IMR-90 (cell line): ENCODE measurements around the gene PKD1. TPM values are rescaled to one million over a fixed set of nuclear protein-coding genes. Genes with fewer than 3 reads are reported as not detected.

Experiments used
- ATAC-seq: fragments of 200-7000 bp; cut with Tn5 transposase; 2 replicates; pipeline ENCODE4 v1.9.1; 2020; ENCODE audit warnings: low read depth, mild to moderate bottlenecking, moderate library complexity
- BruUV-seq: library from RNA; stranded (reverse); fragments of 400-500 nt; replicated peaks from 2 replicates; lab custom pipeline; 2021; lab: Mats Ljungman, UMichigan
- CTCF ChIA-PET: fragments of 300-600 bp; formaldehyde crosslinking; extraction: SDS; loops from one replicate; lab custom pipeline; 2021; ENCODE audit warnings: antibody characterized with exemption; lab: Yijun Ruan, JAX
- POLR2A ChIA-PET: fragments of 300-600 bp; sonication (Branson Sonifier 250); formaldehyde crosslinking; loops from one replicate; lab custom pipeline; 2022; ENCODE audit warnings: antibody characterized with exemption; ENCODE audit not compliant: unreplicated experiment; lab: Charles Lee
- DNase-seq: peaks from one replicate; pipeline ENCODE4 v3.0.0; 2013
- H2AFZ ChIP-seq: replicated peaks from 2 replicates; pipeline ENCODE3; 2013; ENCODE audit warnings: low read length, mild to moderate bottlenecking; ENCODE audit not compliant: poor library complexity
- H2AK5ac ChIP-seq: 2 replicates; pipeline ENCODE4 v1.6.1; 2013; ENCODE audit warnings: low read depth, low read length, inconsistent platforms
- H2AK9ac ChIP-seq: replicated peaks from 2 replicates; pipeline ENCODE3; 2013; ENCODE audit warnings: mild to moderate bottlenecking, low read depth, low read length, moderate library complexity; ENCODE audit not compliant: poor library complexity
- H2BK120ac ChIP-seq: 2 replicates; pipeline ENCODE4 v1.6.1; 2013; ENCODE audit warnings: low read depth, low read length, inconsistent platforms
- H2BK15ac ChIP-seq: 3 replicates; pipeline ENCODE4 v1.6.1; 2013; ENCODE audit warnings: low read depth, low read length, inconsistent platforms
- H2BK20ac ChIP-seq: 2 replicates; pipeline ENCODE4 v1.6.1; 2013; ENCODE audit warnings: low read depth, mild to moderate bottlenecking, inconsistent platforms, low read length, moderate library complexity
- H2BK5ac ChIP-seq: 2 replicates; pipeline ENCODE4 v1.6.1; 2013; ENCODE audit warnings: mild to moderate bottlenecking, low read depth, low read length, inconsistent platforms; ENCODE audit not compliant: poor library complexity, severe bottlenecking
- H3K14ac ChIP-seq: replicated peaks from 2 replicates; pipeline ENCODE4 v1.6.1; 2013; ENCODE audit warnings: low read depth, low read length, inconsistent platforms
- H3K18ac ChIP-seq: 2 replicates; pipeline ENCODE4 v1.6.1; 2013; ENCODE audit warnings: low read depth, low read length, control low read depth
- H3K23ac ChIP-seq: 2 replicates; pipeline ENCODE4 v1.6.1; 2013; ENCODE audit warnings: low read depth, low read length, inconsistent platforms
- H3K27ac ChIP-seq: 2 replicates; pipeline ENCODE4 v1.5.1; 2013; ENCODE audit warnings: mild to moderate bottlenecking, control low read depth, low read length; ENCODE audit not compliant: insufficient read depth
- H3K27me3 ChIP-seq: 2 replicates; pipeline ENCODE4 v1.6.1; 2013; ENCODE audit warnings: low read length; ENCODE audit not compliant: control insufficient read depth, insufficient read depth
- H3K36me3 ChIP-seq: 2 replicates; pipeline ENCODE4 v1.6.1; 2013; ENCODE audit warnings: low read length, mixed read lengths; ENCODE audit not compliant: control insufficient read depth, insufficient read depth
- H3K4ac ChIP-seq: 2 replicates; pipeline ENCODE4 v1.6.1; 2013; ENCODE audit warnings: low read depth, low read length, inconsistent platforms
- H3K4me1 ChIP-seq: 2 replicates; pipeline ENCODE4 v1.6.1; 2013; ENCODE audit warnings: low read length, mixed read lengths; ENCODE audit not compliant: control insufficient read depth, insufficient read depth
- H3K4me2 ChIP-seq: 2 replicates; pipeline ENCODE4 v1.6.1; 2013; ENCODE audit warnings: low read depth, mild to moderate bottlenecking, control low read depth, low read length, moderate library complexity
- H3K4me3 ChIP-seq: 2 replicates; pipeline ENCODE4 v1.5.1; 2013; ENCODE audit warnings: low read depth, mild to moderate bottlenecking, control low read depth, low read length, moderate library complexity; ENCODE audit not compliant: insufficient read depth
- H3K56ac ChIP-seq: 2 replicates; pipeline ENCODE4 v1.6.1; 2013; ENCODE audit warnings: low read length, inconsistent platforms; ENCODE audit not compliant: insufficient read depth; ENCODE audit errors: extremely low read depth
- H3K79me1 ChIP-seq, 2 experiments: 2 replicates each; pipeline ENCODE4 v1.6.1; 2013; ENCODE audit warnings: low read length in 2 of 2, inconsistent platforms in 1 of 2, low read depth in 1 of 2
- H3K9ac ChIP-seq: 2 replicates; pipeline ENCODE4 v1.6.1; 2013; ENCODE audit warnings: low read depth, low read length, control low read depth
- H3K9me1 ChIP-seq: 2 replicates; pipeline ENCODE4 v1.6.1; 2013; ENCODE audit warnings: low read length, inconsistent platforms; ENCODE audit not compliant: insufficient read depth
- H3K9me3 ChIP-seq: 2 replicates; pipeline ENCODE4 v1.6.1; 2013; ENCODE audit warnings: low read length; ENCODE audit not compliant: control insufficient read depth, insufficient read depth
- H4K20me1 ChIP-seq: 2 replicates; pipeline ENCODE4 v1.6.1; 2013; ENCODE audit warnings: low read length, inconsistent platforms; ENCODE audit not compliant: insufficient read depth
- H4K5ac ChIP-seq: 2 replicates; pipeline ENCODE4 v1.6.1; 2013; ENCODE audit warnings: mild to moderate bottlenecking, low read depth, low read length, control low read depth
- H4K8ac ChIP-seq, 2 experiments: 2 replicates each; pipeline ENCODE4 v1.6.1; 2013; ENCODE audit warnings: low read depth in 2 of 2, low read length in 2 of 2, control low read depth in 1 of 2, inconsistent platforms in 1 of 2
- H4K91ac ChIP-seq: 2 replicates; pipeline ENCODE4 v1.6.1; 2013; ENCODE audit warnings: low read depth, low read length, inconsistent platforms; ENCODE audit not compliant: insufficient read depth
- BHLHE40 ChIP-seq: fragments of 150-350 bp; IDR thresholded peaks from 2 replicates; pipeline ENCODE4 v1.6.1; 2016; ENCODE audit warnings: mild to moderate bottlenecking, low read depth, low read length
- CEBPB ChIP-seq: IDR thresholded peaks from 2 replicates; pipeline ENCODE4 v1.6.1; 2012; ENCODE audit warnings: low read depth, low read length, improper control_type of control experiment
- FOS ChIP-seq: fragments of 150-350 bp; IDR thresholded peaks from 2 replicates; pipeline ENCODE4 v1.6.1; 2016; ENCODE audit warnings: low read depth, low read length
- MAFK ChIP-seq: IDR thresholded peaks from 2 replicates; pipeline ENCODE4 v1.6.1; 2012; ENCODE audit warnings: low read depth, low read length, improper control_type of control experiment
- MAZ ChIP-seq: IDR thresholded peaks from 2 replicates; pipeline ENCODE4 v1.6.1; 2012; ENCODE audit warnings: low read depth, mild to moderate bottlenecking, low read length, improper control_type of control experiment, moderate library complexity, borderline replicate concordance
- NFE2L2 ChIP-seq: fragments of 150-350 bp; IDR thresholded peaks from 2 replicates; pipeline ENCODE4 v1.6.1; 2016; ENCODE audit warnings: low read depth, mild to moderate bottlenecking, low read length
- POLR2A ChIP-seq: IDR thresholded peaks from 2 replicates; pipeline ENCODE4 v1.6.1; 2012; ENCODE audit warnings: mild to moderate bottlenecking, low read depth, low read length
- RAD21 ChIP-seq: IDR thresholded peaks from 2 replicates; pipeline ENCODE4 v1.6.1; 2012; ENCODE audit warnings: low read length, improper control_type of control experiment
- WGBS, 2 experiments: methylation state at CpG; one replicate each; pipeline versions ENCODE4 v1.1.5 to v1.1.7; 2013; ENCODE audit warnings: missing lambda C conversion rate in 2 of 2; ENCODE audit not compliant: insufficient read length in 1 of 2; ENCODE audit errors: extremely low coverage in 2 of 2; 5-methylcytosine and 5-hydroxymethylcytosine counted together
- dilution Hi-C: fragments of 300-500 bp; cut with HindIII; formaldehyde crosslinking; loops from one replicate; pipeline ENCODE4 v1.14.3; 2018; ENCODE audit warnings: low sequenced_read_pairs; ENCODE audit not compliant: unreplicated experiment
- in situ Hi-C: fragments of 300-500 bp; cut with MboI; formaldehyde crosslinking; loops from 3 replicates; pipeline ENCODE4 v1.14.3; 2019; ENCODE audit warnings: low sequenced_read_pairs, inconsistent platforms, mixed read lengths
- intact Hi-C: fragments of 100-400 bp; cut with micrococcal nuclease; formaldehyde crosslinking; loops from 2 replicates; pipeline ENCODE4 v1.10.0; 2022
- polyA plus RNA-seq, 3 experiments: library from polyadenylated mRNA; depleted of rRNA; stranded (reverse); fragments of >200 nt; gene quantifications; 2 replicates each; pipeline ENCODE4 v1.2.3, GENCODE V29; 2012; ENCODE audit warnings: low replicate concordance in 1 of 3
- total RNA-seq: library from RNA; depleted of rRNA; stranded (reverse); fragments of >200 nt; gene quantifications from 2 replicates; pipeline ENCODE4 v1.2.3, GENCODE V29; 2012
- TF ChIP-seq, protein P1 (sequence below): fragments of 150-350 bp; IDR thresholded peaks from 2 replicates; pipeline ENCODE4 v1.6.1; 2016; ENCODE audit warnings: low read depth, mild to moderate bottlenecking, low read length, moderate library complexity, borderline replicate concordance

The PKD1 gene
- total and polyA plus RNA-seq, 2 of the 4 experiments (the other 2 are of a cell fraction) = 7.9 to 97.3 TPM

DNA sequence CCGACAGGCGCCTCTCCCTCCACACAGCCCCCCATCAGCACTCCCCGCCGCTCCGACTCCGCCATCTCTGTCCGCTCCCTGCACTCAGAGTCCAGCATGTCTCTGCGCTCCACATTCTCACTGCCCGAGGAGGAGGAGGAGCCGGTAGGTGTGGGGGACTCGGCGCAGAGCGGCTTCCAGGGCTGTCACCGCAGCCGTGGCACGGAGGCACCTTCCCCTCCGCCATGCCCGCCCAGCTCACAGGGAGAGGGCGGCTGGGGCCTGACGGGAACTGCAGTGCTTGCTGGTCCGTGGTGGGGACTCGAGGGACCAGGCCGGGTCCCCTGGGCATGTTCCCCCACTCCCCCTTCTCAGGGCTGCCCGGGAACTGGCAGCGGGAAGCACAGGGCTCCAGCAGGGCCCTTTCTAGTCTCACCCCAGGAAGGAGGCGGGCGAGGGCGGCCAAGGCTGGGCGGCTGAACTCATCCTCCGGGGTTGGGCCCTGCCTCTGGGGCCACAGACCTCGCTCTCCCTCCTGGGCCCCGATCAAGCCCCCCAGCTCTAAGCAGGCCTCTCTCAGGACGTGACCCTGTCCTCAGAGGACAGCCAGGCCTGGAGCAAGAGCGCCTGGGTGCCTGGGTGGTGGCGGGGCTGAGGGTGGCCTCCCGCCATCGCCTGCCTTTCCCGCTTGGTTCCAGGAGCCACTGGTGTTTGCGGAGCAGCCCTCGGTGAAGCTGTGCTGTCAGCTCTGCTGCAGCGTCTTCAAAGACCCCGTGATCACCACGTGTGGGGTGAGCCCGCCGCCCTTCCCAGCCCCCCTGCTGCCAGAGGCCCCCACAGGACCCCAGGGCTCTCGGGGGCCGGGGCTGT lies 35.1 kb upstream of the PKD1 start (continued):
- TF ChIP-seq, protein P1, sequence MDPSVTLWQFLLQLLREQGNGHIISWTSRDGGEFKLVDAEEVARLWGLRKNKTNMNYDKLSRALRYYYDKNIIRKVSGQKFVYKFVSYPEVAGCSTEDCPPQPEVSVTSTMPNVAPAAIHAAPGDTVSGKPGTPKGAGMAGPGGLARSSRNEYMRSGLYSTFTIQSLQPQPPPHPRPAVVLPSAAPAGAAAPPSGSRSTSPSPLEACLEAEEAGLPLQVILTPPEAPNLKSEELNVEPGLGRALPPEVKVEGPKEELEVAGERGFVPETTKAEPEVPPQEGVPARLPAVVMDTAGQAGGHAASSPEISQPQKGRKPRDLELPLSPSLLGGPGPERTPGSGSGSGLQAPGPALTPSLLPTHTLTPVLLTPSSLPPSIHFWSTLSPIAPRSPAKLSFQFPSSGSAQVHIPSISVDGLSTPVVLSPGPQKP = no peak

DNA sequence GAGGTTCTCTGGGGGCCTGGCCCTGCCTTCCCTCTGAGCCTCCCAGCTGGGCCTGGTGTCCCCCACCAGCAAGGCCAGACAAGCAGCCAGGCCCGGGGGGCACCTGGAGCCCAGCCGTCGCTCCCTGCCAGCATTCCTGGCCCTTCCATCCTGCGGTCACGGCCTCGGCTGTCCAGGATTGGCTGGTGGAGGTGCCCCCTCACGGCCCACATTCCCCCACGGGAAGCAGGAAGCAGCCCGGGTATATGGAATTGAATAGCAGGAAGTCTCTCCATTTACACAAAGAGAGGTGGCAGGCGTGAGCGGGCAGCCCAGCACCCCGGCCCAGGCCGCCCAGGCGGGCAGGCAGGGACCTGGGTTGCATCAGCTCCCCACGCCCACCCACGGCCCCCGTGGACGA lies 34.4 kb upstream of the PKD1 start:
- no peak overlapping the region for H4K5ac ChIP-seq
- H3K4me2 ChIP-seq = no peak overlapping the region
- H4K91ac ChIP-seq = no peak overlapping the region
- H3K27ac ChIP-seq = no peak overlapping the region
- no peak overlapping the region for H2AK9ac ChIP-seq
- H2BK120ac ChIP-seq = no peak overlapping the region
- peaks cover 19% of the 10 kb centered on the region for H4K20me1 ChIP-seq
- no peak overlapping the region for H3K56ac ChIP-seq
- no peak for DNase-seq
- no peak overlapping the region for H3K18ac ChIP-seq
- no peak overlapping the region for H2AFZ ChIP-seq
- H2BK15ac ChIP-seq = no peak overlapping the region
- POLR2A ChIA-PET = no interaction called here
- no peaks in the 10 kb centered on the region for H3K27me3 ChIP-seq
- CTCF ChIA-PET = no interaction called here
- H2BK20ac ChIP-seq = no peak overlapping the region
- H2BK5ac ChIP-seq = no peak overlapping the region
- in situ Hi-C loops = no loop called here
- dilution Hi-C loops = no loop called here
- no peak overlapping the region for H3K9ac ChIP-seq
- no peak for ATAC-seq
- H3K9me1 ChIP-seq = 0 out of 2 replicates have a peak, but pooled peaks cover 2% of the 10 kb centered on the region
- no peaks in the 10 kb centered on the region for H3K4me1 ChIP-seq
- H3K4me3 ChIP-seq = no peak overlapping the region
- peaks cover 63% of the 10 kb centered on the region for H3K36me3 ChIP-seq
- H3K79me1 ChIP-seq = peaks cover 0 to 17% of the 10 kb centered on the region in 2 experiments; a peak in 3 of 4 replicates
- H3K9me3 ChIP-seq = no peaks in the 10 kb centered on the region
- H3K23ac ChIP-seq = no peak overlapping the region
- no TSS peak for BruUV-seq
- 97% methylated on average over 5 of the region's 18 CpGs; no CpG with 5 or more reads in 1 of the 2 experiments for WGBS, 2 experiments
- no peak overlapping the region for H3K14ac ChIP-seq
- TF ChIP-seq NFE2L2 = no peak
- TF ChIP-seq MAFK = no peak
- no peak for TF ChIP-seq FOS
- no peak for TF ChIP-seq POLR2A
- no peak for TF ChIP-seq CEBPB
- no peak for TF ChIP-seq RAD21
- TF ChIP-seq BHLHE40 = no peak
- TF ChIP-seq MAZ = no peak
- no peak overlapping the region for H4K8ac ChIP-seq
- H2AK5ac ChIP-seq = no peak overlapping the region
- H3K4ac ChIP-seq = no peak overlapping the region
- intact Hi-C loops = no loop called here
